ENCODE measurements around the gene TMEM167B. TPM values are rescaled to one million over a fixed set of nuclear protein-coding genes. Genes with fewer than 3 reads are reported as not detected.

TMEM167B gene
- total and polyA plus RNA-seq, 2 of the 4 experiments (the other 2 are of a cell fraction): 21.6 to 32.1 TPM

DNA sequence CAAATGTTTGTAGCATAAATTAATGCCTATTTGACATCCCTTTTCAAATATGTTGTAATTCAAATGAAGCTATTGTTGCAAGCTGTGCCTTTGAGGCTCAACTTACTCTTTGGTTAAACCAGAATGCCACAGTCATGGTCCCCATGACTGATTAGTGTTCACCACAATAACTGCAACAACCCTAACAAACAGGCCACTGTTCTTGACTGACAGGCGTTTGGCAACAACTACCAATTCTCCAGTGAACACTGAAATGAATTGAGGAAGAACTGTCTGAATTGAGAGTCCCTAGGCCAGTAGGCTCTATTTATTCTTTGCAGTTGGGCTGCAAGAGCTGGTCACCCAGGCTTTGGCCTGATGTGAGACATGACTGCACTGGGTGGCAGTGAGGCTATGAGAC lies 6.6 kb upstream of the TMEM167B start:
- DNase-seq (no peak), ATAC-seq (ENCODE audit: low read depth) (no peak)
- H3K23ac ChIP-seq (ENCODE audit: low read depth, low read length): no peak overlapping the region
- in situ Hi-C loops (cut with MboI; ENCODE audit: low sequenced_read_pairs): no loop called here
- H2BK15ac ChIP-seq (ENCODE audit: low read depth, low read length): no peak overlapping the region
- H3K4me3 ChIP-seq (ENCODE audit: insufficient read depth, low read depth, low read length): no peak overlapping the region
- no peak overlapping the region for H4K5ac ChIP-seq (ENCODE audit: low read depth, low read length)
- H4K20me1 ChIP-seq (ENCODE audit: insufficient read depth, low read length): no peaks in the 10 kb centered on the region
- H3K14ac ChIP-seq (replicated peaks; ENCODE audit: low read depth, low read length): no peak overlapping the region
- no peak for TF ChIP-seq RCOR1 (IDR thresholded peaks at IDR 0.05; ENCODE audit: insufficient replicate concordance, low read length)
- no peak for TF ChIP-seq NFE2L2 (IDR thresholded peaks at IDR 0.05; ENCODE audit: low read depth, low read length)
- TF ChIP-seq RFX5 (IDR thresholded peaks at IDR 0.05; ENCODE audit: low read depth, low read length): no peak
- TF ChIP-seq SMC3 (IDR thresholded peaks at IDR 0.05; ENCODE audit: low read depth, low read length): no peak
- no peak overlapping the region for H2AK5ac ChIP-seq (ENCODE audit: low read depth, low read length)
- no peak overlapping the region for H3K4ac ChIP-seq (ENCODE audit: low read depth, low read length)
- H3K56ac ChIP-seq (ENCODE audit: extremely low read depth, insufficient read depth, low read length): no peak overlapping the region
- no peak overlapping the region for H3K27ac ChIP-seq (ENCODE audit: insufficient read depth, low read length)
- POLR2A ChIA-PET (ENCODE audit: unreplicated experiment): interaction anchor here (1.1 kb wide), 1 partner anchor 8 kb away, joined by 4 read pairs; the partner anchor contains the start of gene TAF13
- no peak overlapping the region for H4K8ac ChIP-seq (ENCODE audit: low read depth in 2 of 2, low read length in 2 of 2)
- no peak overlapping the region for H2AK9ac ChIP-seq (replicated peaks; ENCODE audit: low read depth, low read length, poor library complexity)
- no peaks in the 10 kb centered on the region for H3K36me3 ChIP-seq (ENCODE audit: control insufficient read depth, insufficient read depth, low read length)
- CTCF ChIA-PET: no interaction called here
- H2BK5ac ChIP-seq (ENCODE audit: low read depth, low read length, poor library complexity, severe bottlenecking): no peak overlapping the region
- no peak overlapping the region for H4K91ac ChIP-seq (ENCODE audit: insufficient read depth, low read depth, low read length)
- intact Hi-C loops (cut with micrococcal nuclease): no loop called here
- H3K18ac ChIP-seq (ENCODE audit: low read depth, low read length): no peak overlapping the region
- H3K27me3 ChIP-seq (ENCODE audit: control insufficient read depth, insufficient read depth, low read length): no peaks in the 10 kb centered on the region
- no peaks in the 10 kb centered on the region for H3K9me1 ChIP-seq (ENCODE audit: insufficient read depth, low read length)
- no peak overlapping the region for H2BK20ac ChIP-seq (ENCODE audit: low read depth, low read length)
- dilution Hi-C loops (cut with HindIII; ENCODE audit: low sequenced_read_pairs, unreplicated experiment): no loop called here
- no TSS peak for BruUV-seq (replicated peaks)
- no peak overlapping the region for H3K4me2 ChIP-seq (ENCODE audit: low read depth, low read length)
- no peaks in the 10 kb centered on the region for H3K4me1 ChIP-seq (ENCODE audit: control insufficient read depth, insufficient read depth, low read length)
- WGBS, 2 experiments (ENCODE audit: extremely low coverage in 2 of 2, insufficient read length in 1 of 2): no CpG with 5 or more reads among the region's 1 CpG
- H3K79me1 ChIP-seq (ENCODE audit: low read depth in 1 of 2, low read length in 2 of 2): peaks cover 0 to 2% of the 10 kb centered on the region in 2 experiments; a peak in 1 of 4 replicates
- H3K9me3 ChIP-seq (ENCODE audit: control insufficient read depth, insufficient read depth, low read length): no peaks in the 10 kb centered on the region
- H3K9ac ChIP-seq (ENCODE audit: low read depth, low read length): no peak overlapping the region
- no peak overlapping the region for H2AFZ ChIP-seq (replicated peaks; ENCODE audit: low read length, poor library complexity)
- no peak overlapping the region for H2BK120ac ChIP-seq (ENCODE audit: low read depth, low read length)
